GM12878 (cell line): ENCODE data around the gene DYSF. TPM values are rescaled to one million over a fixed set of nuclear protein-coding genes. Genes with fewer than 3 reads are reported as not detected.

Experiments used
- ATAC-seq: fragments of 200-7000 bp; cut with Tn5 transposase; 3 replicates; pipeline ENCODE4 v1.9.1; 2020; ENCODE audit warnings: mild to moderate bottlenecking, moderate library complexity
- BruUV-seq: library from RNA; stranded (reverse); fragments of 400-500 nt; replicated peaks from 2 replicates; lab custom pipeline; 2021; lab: Mats Ljungman, UMichigan
- CTCF ChIA-PET: fragments of 300-600 bp; sonication (Branson Sonifier 250); formaldehyde crosslinking; extraction: SDS; loops from one replicate; lab custom pipeline; 2021; ENCODE audit warnings: inconsistent platforms; lab: Yijun Ruan, JAX
- POLR2A ChIA-PET: fragments of 350-600 bp; formaldehyde crosslinking; extraction: SDS; loops from one replicate; lab custom pipeline; 2021; ENCODE audit warnings: inconsistent platforms; lab: Charles Lee
- RAD21 ChIA-PET: fragments of 300-600 bp; sonication (Branson Sonifier 250); formaldehyde crosslinking; loops from one replicate; lab custom pipeline; 2023; ENCODE audit warnings: antibody characterized with exemption; ENCODE audit not compliant: unreplicated experiment; lab: Charles Lee
- SMC1A ChIA-PET: fragments of 300-600 bp; sonication (Branson Sonifier 250); formaldehyde crosslinking; loops from one replicate; lab custom pipeline; 2023; ENCODE audit not compliant: unreplicated experiment, uncharacterized antibody; lab: Charles Lee
- DNase-seq: peaks from one replicate; pipeline ENCODE4 v3.0.0-alpha.2; 2011; ENCODE audit warnings: low read depth, low spot score
- FAIRE-seq: peaks from 3 replicates; lab custom pipeline; 2011; peaks lifted over from hg19 to GRCh38; lab: Jason Lieb, UNC
- H2AFZ ChIP-seq: 2 replicates; pipeline ENCODE4 v1.6.0; 2011; ENCODE audit warnings: low read depth, low read length, control low read depth; ENCODE audit not compliant: control insufficient read depth
- H3K27ac ChIP-seq: 2 replicates; pipeline ENCODE4 v1.5.1; 2011; ENCODE audit warnings: control low read depth; ENCODE audit not compliant: control insufficient read depth, insufficient read depth
- H3K27me3 ChIP-seq, 2 experiments: replicated peaks in 1 of 2; 2 replicates each; pipeline versions ENCODE4 v1.6.0 to v1.6.1; 2011; ENCODE audit warnings: low read length in 1 of 2; ENCODE audit not compliant: control insufficient read depth in 2 of 2, insufficient read depth in 2 of 2
- H3K36me3 ChIP-seq, 2 experiments: 2 replicates each; pipeline ENCODE4 v1.5.1; 2011; ENCODE audit warnings: low read length in 1 of 2; ENCODE audit not compliant: control insufficient read depth in 2 of 2, insufficient read depth in 2 of 2
- H3K4me1 ChIP-seq: 2 replicates; pipeline ENCODE4 v1.6.1; 2011; ENCODE audit warnings: mild to moderate bottlenecking, low read length, moderate library complexity, mixed read lengths; ENCODE audit not compliant: control insufficient read depth, insufficient read depth
- H3K4me2 ChIP-seq: 2 replicates; pipeline ENCODE4 v1.6.0; 2011; ENCODE audit warnings: control low read depth; ENCODE audit not compliant: control insufficient read depth, insufficient read depth
- H3K4me3 ChIP-seq: fragments of 200-600 bp; sonication (generic); 2 replicates; pipeline ENCODE4 v1.5.1; 2016
- H3K79me2 ChIP-seq: 2 replicates; pipeline ENCODE4 v1.6.0; 2011; ENCODE audit warnings: low read length; ENCODE audit not compliant: control insufficient read depth, insufficient read depth
- H3K9ac ChIP-seq: 2 replicates; pipeline ENCODE4 v1.8.0; 2011; ENCODE audit warnings: low read length, control low read depth, mixed read lengths; ENCODE audit not compliant: control insufficient read depth, insufficient read depth
- H3K9me3 ChIP-seq: replicated peaks from 3 replicates; pipeline ENCODE4 v1.5.1; 2011; ENCODE audit warnings: mild to moderate bottlenecking, low read length; ENCODE audit not compliant: control insufficient read depth, insufficient read depth
- H4K20me1 ChIP-seq: 2 replicates; pipeline ENCODE4 v1.6.0; 2011; ENCODE audit not compliant: control insufficient read depth, insufficient read depth
- CBX3 ChIP-seq: fragments of 200-600 bp; sonication (generic); IDR thresholded peaks from 2 replicates; pipeline ENCODE4 v1.6.1; 2016; ENCODE audit warnings: low read depth, borderline replicate concordance
- CEBPB ChIP-seq, 2 experiments: fragments of 150-350 bp in 1 of 2; IDR thresholded peaks; 2 replicates each; pipeline ENCODE4 v1.6.1; 2012 to 2014; ENCODE audit warnings: low read depth in 2 of 2, low read length in 2 of 2, borderline replicate concordance in 1 of 2, inconsistent platforms in 1 of 2
- CHD4 ChIP-seq: fragments of 200-600 bp; sonication (generic); IDR thresholded peaks from 2 replicates; pipeline ENCODE4 v1.6.1; 2016; ENCODE audit warnings: mild to moderate bottlenecking
- EP300 ChIP-seq, 2 experiments: fragments of 150-350 bp in 1 of 2; IDR thresholded peaks; 2 replicates each; pipeline ENCODE4 v1.6.1; 2011 to 2012; ENCODE audit warnings: low read depth in 2 of 2, low read length in 2 of 2, borderline replicate concordance in 1 of 2, improper control_type of control experiment in 1 of 2, inconsistent platforms in 1 of 2; ENCODE audit not compliant: control insufficient read depth in 1 of 2
- ESRRA ChIP-seq: IDR thresholded peaks from 2 replicates; pipeline ENCODE4 v1.6.1; 2012; ENCODE audit warnings: mild to moderate bottlenecking, low read length, improper control_type of control experiment
- IKZF1 ChIP-seq: fragments of 450-650 bp; conservative IDR thresholded peaks from 2 replicates; pipeline ENCODE4 v1.6.1; 2017; ENCODE audit warnings: antibody characterized with exemption, mild to moderate bottlenecking
- KDM1A ChIP-seq: fragments of 200-600 bp; sonication (generic); IDR thresholded peaks from 2 replicates; pipeline ENCODE4 v1.6.1; 2016; ENCODE audit warnings: borderline replicate concordance
- MEF2B ChIP-seq: fragments of 450-650 bp; IDR thresholded peaks from 2 replicates; pipeline ENCODE4 v1.6.1; 2018; ENCODE audit warnings: mild to moderate bottlenecking, moderate library complexity; ENCODE audit not compliant: partially characterized antibody, poor library complexity, severe bottlenecking
- MTA2 ChIP-seq: fragments of 450-650 bp; IDR thresholded peaks from 2 replicates; pipeline ENCODE4 v1.6.1; 2016; ENCODE audit warnings: low read depth, mild to moderate bottlenecking, moderate library complexity
- NFYB ChIP-seq: IDR thresholded peaks from 2 replicates; pipeline ENCODE4 v1.6.1; 2011; ENCODE audit warnings: low read depth, mild to moderate bottlenecking, low read length, improper control_type of control experiment, moderate library complexity; ENCODE audit not compliant: insufficient read depth
- NR2F1 ChIP-seq: fragments of 450-650 bp; conservative IDR thresholded peaks from 2 replicates; pipeline ENCODE4 v1.6.1; 2017; ENCODE audit warnings: mild to moderate bottlenecking
- PAX5 ChIP-seq: IDR thresholded peaks from 2 replicates; pipeline ENCODE4 v1.6.1; 2011; ENCODE audit warnings: low read depth, low read length, borderline replicate concordance
- PML ChIP-seq: IDR thresholded peaks from 2 replicates; pipeline ENCODE4 v1.6.1; 2012; ENCODE audit warnings: low read length, inconsistent platforms
- POLR2AphosphoS5 ChIP-seq: IDR thresholded peaks from 2 replicates; pipeline ENCODE4 v1.6.1; 2011; ENCODE audit warnings: mild to moderate bottlenecking, low read length, inconsistent platforms
- STAT3 ChIP-seq: IDR thresholded peaks from 2 replicates; pipeline ENCODE4 v1.6.1; 2011; ENCODE audit warnings: low read depth, low read length, improper control_type of control experiment
- TCF7 ChIP-seq: IDR thresholded peaks from 2 replicates; pipeline ENCODE4 v1.6.1; 2014; ENCODE audit warnings: antibody characterized with exemption, borderline replicate concordance
- ZBTB4 ChIP-seq: fragments of 450-650 bp; formaldehyde crosslinking; IDR thresholded peaks from 2 replicates; pipeline ENCODE4 v1.4.0; 2022; ENCODE audit warnings: mild to moderate bottlenecking, moderate library complexity
- ZNF622 ChIP-seq: fragments of 450-650 bp; IDR thresholded peaks from 2 replicates; pipeline ENCODE4 v1.6.1; 2017; ENCODE audit warnings: mild to moderate bottlenecking, inconsistent platforms
- WGBS: methylation state at CpG from one replicate; pipeline ENCODE4 v1.1.6; 2016; ENCODE audit warnings: low lambda C conversion rate; ENCODE audit not compliant: insufficient replicate concordance, insufficient coverage; ENCODE audit errors: missing lambda C conversion rate; 5-methylcytosine and 5-hydroxymethylcytosine counted together
- in situ Hi-C: fragments of 300-500 bp; cut with MboI; formaldehyde crosslinking; loops from 9 replicates; pipeline ENCODE4 v1.14.3; 2018; ENCODE audit warnings: mixed read lengths
- intact Hi-C: fragments of 100-400 bp; cut with micrococcal nuclease; formaldehyde crosslinking; loops from one replicate; pipeline ENCODE4 v1.14.2; 2022; ENCODE audit not compliant: unreplicated experiment
- polyA plus RNA-seq, 11 experiments: library from polyadenylated mRNA; depleted of rRNA in 4 of 11; unstranded in 6 of 11; stranded (reverse) in 5 of 11; fragments of >200 nt; fragmentation: Nextera tagmentation in 4 of 11; fragmentation: Illumina TruSeq in 1 of 11; extraction: Ambion mirVana in 4 of 11; extraction: Trizol in 1 of 11; gene quantifications; 1 replicate in 1 of 11; 2 replicates in 10 of 11; pipeline versions ENCODE4 v1.2.1 to v1.2.3, GENCODE V29; 2011 to 2016; ENCODE audit warnings: inconsistent platforms in 2 of 11, missing spikeins in 2 of 11, low read depth in 1 of 11
- total RNA-seq, 4 experiments: library from RNA; depleted of rRNA in 3 of 4; stranded (reverse); fragments of >200 nt in 3 of 4; fragmentation: Illumina TruSeq in 1 of 4; extraction: Trizol in 1 of 4; gene quantifications; 2 replicates each; pipeline versions ENCODE4 v1.2.1 to v1.2.3, GENCODE V29; 2013 to 2021
- TF ChIP-seq, protein P1 (sequence below): IDR thresholded peaks from 2 replicates; pipeline ENCODE4 v1.6.1; 2011; ENCODE audit warnings: borderline replicate concordance, low read depth, mild to moderate bottlenecking, moderate library complexity, low read length; ENCODE audit not compliant: insufficient read depth, poor library complexity, severe bottlenecking
- TF ChIP-seq, protein P2 (sequence below): IDR thresholded peaks from 2 replicates; pipeline ENCODE4 v1.6.1; 2012; ENCODE audit warnings: low read depth, low read length, improper control_type of control experiment

DYSF gene
- total and polyA plus RNA-seq, 10 of the 15 experiments (the other 5 are each of a cell fraction or from before 2014, with no cell fraction given): under 0.01 to 0.15 (median 0.03) TPM; not detected in 7

GRCh38 chr2:71419976-71420375 lies 33.4 kb upstream of the DYSF start (continued):
- TF ChIP-seq, protein P1, sequence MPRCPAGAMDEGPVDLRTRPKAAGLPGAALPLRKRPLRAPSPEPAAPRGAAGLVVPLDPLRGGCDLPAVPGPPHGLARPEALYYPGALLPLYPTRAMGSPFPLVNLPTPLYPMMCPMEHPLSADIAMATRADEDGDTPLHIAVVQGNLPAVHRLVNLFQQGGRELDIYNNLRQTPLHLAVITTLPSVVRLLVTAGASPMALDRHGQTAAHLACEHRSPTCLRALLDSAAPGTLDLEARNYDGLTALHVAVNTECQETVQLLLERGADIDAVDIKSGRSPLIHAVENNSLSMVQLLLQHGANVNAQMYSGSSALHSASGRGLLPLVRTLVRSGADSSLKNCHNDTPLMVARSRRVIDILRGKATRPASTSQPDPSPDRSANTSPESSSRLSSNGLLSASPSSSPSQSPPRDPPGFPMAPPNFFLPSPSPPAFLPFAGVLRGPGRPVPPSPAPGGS: no peak
- TF ChIP-seq KDM1A (no peak), ZBTB4 (CRISPR knock-in tag) (no peak), POLR2AphosphoS5 (no peak), PAX5 (no peak), ZNF622 (no peak), CHD4 (no peak)
- TF ChIP-seq, all 136 proteins: peak for 0

GRCh38 chr2:71422786-71423185 lies 30.6 kb upstream of the DYSF start:
- POLR2A ChIA-PET: no interaction called here
- H3K4me2 ChIP-seq: no peak overlapping the region
- TF ChIP-seq PML (no peak), MEF2B (no peak), TCF7 (no peak), EP300 (IDR thresholded peaks at IDR 0.05; ENCODE audit: borderline replicate concordance in 1 of 2, control insufficient read depth in 1 of 2, low read depth in 2 of 2, low read length in 2 of 2) (no peak), NFYB (no peak), IKZF1 (no peak), ESRRA (no peak), MTA2 (no peak), CEBPB (IDR thresholded peaks at IDR 0.05; ENCODE audit: borderline replicate concordance in 1 of 2, low read depth in 2 of 2, low read length in 2 of 2) (no peak), NR2F1 (no peak), CBX3 (no peak), STAT3 (no peak)
- TF ChIP-seq, protein P2, sequence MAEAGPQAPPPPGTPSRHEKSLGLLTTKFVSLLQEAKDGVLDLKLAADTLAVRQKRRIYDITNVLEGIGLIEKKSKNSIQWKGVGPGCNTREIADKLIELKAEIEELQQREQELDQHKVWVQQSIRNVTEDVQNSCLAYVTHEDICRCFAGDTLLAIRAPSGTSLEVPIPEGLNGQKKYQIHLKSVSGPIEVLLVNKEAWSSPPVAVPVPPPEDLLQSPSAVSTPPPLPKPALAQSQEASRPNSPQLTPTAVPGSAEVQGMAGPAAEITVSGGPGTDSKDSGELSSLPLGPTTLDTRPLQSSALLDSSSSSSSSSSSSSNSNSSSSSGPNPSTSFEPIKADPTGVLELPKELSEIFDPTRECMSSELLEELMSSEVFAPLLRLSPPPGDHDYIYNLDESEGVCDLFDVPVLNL: no peak

More at GRCh38 chr2:71422786-71423185, 30.6 kb upstream of the DYSF start:
- RAD21 ChIA-PET: no interaction called here
- SMC1A ChIA-PET: no interaction called here
- peaks cover under 1 to 6% of the 10 kb centered on the region in 2 experiments for H3K36me3 ChIP-seq
- no peaks in the 10 kb centered on the region for H3K9me3 ChIP-seq
- no peak overlapping the region for H3K9ac ChIP-seq
- in situ Hi-C loops (no loop called here), intact Hi-C loops (no loop called here)
- no peak for FAIRE-seq
- CTCF ChIA-PET: no interaction called here
- no peaks in the 10 kb centered on the region for H3K4me1 ChIP-seq
- H3K27ac ChIP-seq: no peak overlapping the region
- no TSS peak for BruUV-seq
- H3K27me3 ChIP-seq: no peaks in the 10 kb centered on the region
- no peak for DNase-seq
- H3K4me3 ChIP-seq: no peak overlapping the region
- 100% methylated on average over 2 of the region's 2 CpGs for WGBS
- no peak for ATAC-seq
- no peak overlapping the region for H2AFZ ChIP-seq
- H3K79me2 ChIP-seq: peaks cover 1% of the 10 kb centered on the region; the same call in 1 of the 2 replicates
- H4K20me1 ChIP-seq: no peaks in the 10 kb centered on the region
